HCT116 (cell line): Measurements from ENCODE around the gene TICRR. TPM values are rescaled to one million over a fixed set of nuclear protein-coding genes. Genes with fewer than 3 reads are reported as not detected.

ENCODE experiments used
- ATAC-seq: fragments of 200-7000 bp; cut with Tn5 transposase; 2 replicates; pipeline ENCODE4 v1.9.1; 2020; ENCODE audit warnings: mild to moderate bottlenecking, moderate library complexity
- BruUV-seq: library from RNA; stranded (reverse); fragments of 400-500 nt; replicated peaks from 2 replicates; lab custom pipeline; 2021; lab: Mats Ljungman, UMichigan
- CTCF ChIA-PET: fragments of 300-600 bp; sonication (Branson Sonifier 250); formaldehyde crosslinking; loops from one replicate; lab custom pipeline; 2021; ENCODE audit warnings: antibody characterized with exemption; lab: Charles Lee
- POLR2A ChIA-PET: fragments of 300-600, 350-600 bp; sonication (Branson Sonifier 250); formaldehyde crosslinking; loops from one replicate; lab custom pipeline; 2021; ENCODE audit warnings: antibody characterized with exemption; lab: Charles Lee
- RAD21 ChIA-PET, 2 experiments: fragments of 300-600 bp; sonication (Branson Sonifier 250); formaldehyde crosslinking; loops; one replicate each; lab custom pipeline; 2023; ENCODE audit warnings: low total read pairs in 2 of 2; ENCODE audit not compliant: uncharacterized antibody in 2 of 2, unreplicated experiment in 2 of 2, low non-redundant PET in 1 of 2; lab: Charles Lee
- DNase-seq: peaks from one replicate; pipeline ENCODE4 v3.0.0-alpha.2; 2010; ENCODE audit warnings: low read depth, low spot score
- H2AFZ ChIP-seq: fragments of 200-600 bp; shearing (Covaris generic), sonication (generic); 2 replicates; pipeline ENCODE4 v1.6.1; 2017; ENCODE audit warnings: low read depth, mixed run types, mixed read lengths, antibody characterized with exemption, low read length; ENCODE audit not compliant: poor library complexity, severe bottlenecking
- H3K27ac ChIP-seq: 2 replicates; pipeline ENCODE4 v1.5.1; 2012; ENCODE audit warnings: low read depth, low read length
- H3K27me3 ChIP-seq: fragments of 200-600 bp; sonication (generic); 2 replicates; pipeline ENCODE4 v1.6.1; 2016; ENCODE audit warnings: mixed run types, low read length, mixed read lengths; ENCODE audit not compliant: insufficient read depth
- H3K36me3 ChIP-seq, 2 experiments: fragments of 200-500 bp in 1 of 2; fragments of 200-600 bp in 1 of 2; sonication (Bioruptor generic) in 1 of 2; sonication (generic) in 1 of 2; 2 replicates each; pipeline versions ENCODE4 v1.5.1 to v1.6.1; 2014 to 2016; ENCODE audit warnings: low read length in 2 of 2, inconsistent platforms in 1 of 2, mixed read lengths in 1 of 2, mixed run types in 1 of 2; ENCODE audit not compliant: insufficient read depth in 2 of 2, control insufficient read depth in 1 of 2
- H3K4me1 ChIP-seq, 2 experiments: fragments of 200-600 bp in 1 of 2; sonication (generic) in 1 of 2; 2 replicates each; pipeline versions ENCODE4 v1.5.1 to v1.6.1; 2012 to 2017; ENCODE audit warnings: low read length in 2 of 2, inconsistent platforms in 1 of 2, mild to moderate bottlenecking in 1 of 2, mixed read lengths in 1 of 2, mixed run types in 1 of 2, moderate library complexity in 1 of 2; ENCODE audit not compliant: insufficient read depth in 2 of 2, control insufficient read depth in 1 of 2
- H3K4me2 ChIP-seq: fragments of 200-600 bp; sonication (generic); 2 replicates; pipeline ENCODE4 v1.6.1; 2017; ENCODE audit warnings: mixed run types, low read length, mixed read lengths
- H3K4me3 ChIP-seq, 2 experiments: fragments of 200-600 bp in 1 of 2; sonication (generic) in 1 of 2; replicated peaks in 1 of 2; 2 replicates each; pipeline ENCODE4 v1.5.1; 2011 to 2016; ENCODE audit warnings: low read length in 2 of 2, control low read depth in 1 of 2, low read depth in 1 of 2, mild to moderate bottlenecking in 1 of 2, mixed read lengths in 1 of 2, mixed run types in 1 of 2
- H3K79me2 ChIP-seq: fragments of 200-600 bp; sonication (generic); 2 replicates; pipeline ENCODE4 v1.6.1; 2017; ENCODE audit warnings: mild to moderate bottlenecking, mixed run types, low read length, moderate library complexity, mixed read lengths; ENCODE audit not compliant: insufficient read depth
- H3K9ac ChIP-seq: fragments of 200-600 bp; sonication (generic); 2 replicates; pipeline ENCODE4 v1.6.1; 2016; ENCODE audit warnings: low read length, mixed read lengths
- H3K9me2 ChIP-seq: fragments of 200-600 bp; sonication (generic), shearing (Covaris generic); 2 replicates; pipeline ENCODE4 v1.6.1; 2017; ENCODE audit warnings: mixed run types, mild to moderate bottlenecking, moderate library complexity; ENCODE audit not compliant: insufficient read depth
- H3K9me3 ChIP-seq, 2 experiments: fragments of 200-500 bp in 1 of 2; fragments of 200-600 bp in 1 of 2; sonication (Bioruptor generic) in 1 of 2; sonication (generic) in 1 of 2; 2 replicates each; pipeline ENCODE4 v1.6.1; 2014 to 2017; ENCODE audit warnings: low read length in 2 of 2, mixed read lengths in 2 of 2, inconsistent platforms in 1 of 2, low read depth in 1 of 2, mild to moderate bottlenecking in 1 of 2, mixed run types in 1 of 2, moderate library complexity in 1 of 2; ENCODE audit not compliant: control insufficient read depth in 1 of 2, insufficient read depth in 1 of 2
- H4K20me1 ChIP-seq: fragments of 200-600 bp; sonication (generic), shearing (Covaris generic); 2 replicates; pipeline ENCODE4 v1.6.1; 2017; ENCODE audit warnings: mixed run types, mild to moderate bottlenecking, moderate library complexity; ENCODE audit not compliant: insufficient read depth
- ATF3 ChIP-seq: IDR thresholded peaks from 2 replicates; pipeline ENCODE4 v1.6.1; 2012
- ELF1 ChIP-seq: IDR thresholded peaks from 2 replicates; pipeline ENCODE4 v1.6.1; 2012; ENCODE audit warnings: low read depth, borderline replicate concordance
- JUND ChIP-seq: IDR thresholded peaks from 2 replicates; pipeline ENCODE4 v1.6.1; 2012
- SIN3A ChIP-seq: IDR thresholded peaks from 2 replicates; pipeline ENCODE4 v1.6.1; 2012; ENCODE audit warnings: low read depth
- TCF7L2 ChIP-seq: IDR thresholded peaks from 2 replicates; pipeline ENCODE4 v1.7.0; 2011; ENCODE audit warnings: borderline replicate concordance, inconsistent platforms; ENCODE audit not compliant: insufficient read depth, insufficient read length; ENCODE audit errors: extremely low read depth
- ZBTB33 ChIP-seq: IDR thresholded peaks from 2 replicates; pipeline ENCODE4 v1.6.1; 2011; ENCODE audit warnings: mild to moderate bottlenecking, low read length, moderate library complexity; ENCODE audit not compliant: insufficient replicate concordance; ENCODE audit errors: extremely low read depth
- ZFX ChIP-seq: fragments of 450-650 bp; IDR thresholded peaks from 2 replicates; pipeline ENCODE4 v1.6.1; 2017
- ZNF274 ChIP-seq: fragments of 200-500 bp; sonication (Bioruptor generic); IDR thresholded peaks from 2 replicates; pipeline ENCODE4 v1.6.1; 2014; ENCODE audit warnings: mild to moderate bottlenecking, low read depth, low read length, inconsistent platforms
- intact Hi-C: fragments of 100-400 bp; cut with micrococcal nuclease; formaldehyde crosslinking; loops from 2 replicates; pipeline ENCODE4 v1.10.0; 2022
- total RNA-seq: library from RNA; stranded (reverse); gene quantifications from one replicate; pipeline ENCODE4 v1.2.1, GENCODE V29; 2021; ENCODE audit not compliant: unreplicated experiment

Gene TICRR
- total RNA-seq, 1 experiment from 2014 or later: 24.8 TPM

- TF ChIP-seq ZNF274: no peak
- TF ChIP-seq JUND: no peak
- no peak for TF ChIP-seq ZBTB33
- TF ChIP-seq ELF1: no peak
- no peak for TF ChIP-seq ATF3
Measured at GRCh38 chr15:89576417-89576773, 1.1 kb downstream of the TICRR start (continued).

- Histone ChIP-seq H3K79me2 (peaks cover 74% of the 10 kb centered on the region), H3K9ac (no peak overlapping the region)
- no peak for TF ChIP-seq ZNF274
- TF ChIP-seq TCF7L2: no peak
- no peak for TF ChIP-seq ZFX
- TF ChIP-seq SIN3A: 0 out of 2 replicates have a peak, but pooled peaks have one; percentile 21
- TF ChIP-seq, all 23 proteins: peak for 1
- Histone ChIP-seq H3K27ac (no peak overlapping the region), H3K4me1 (peaks cover 11 to 18% of the 10 kb centered on the region in 2 experiments; a peak in 3 of 4 replicates), H3K36me3 (peaks cover 17 to 27% of the 10 kb centered on the region in 2 experiments), H2AFZ (no peak overlapping the region), H4K20me1 (0 out of 2 replicates have a peak, but pooled peaks cover 5% of the 10 kb centered on the region), H3K27me3 (no peaks in the 10 kb centered on the region), H3K9me2 (no peaks in the 10 kb centered on the region), H3K4me3 (no peak overlapping the region), H3K9me3 (no peaks in the 10 kb centered on the region), H3K4me2 (no peak overlapping the region)
- POLR2A ChIA-PET: no interaction called here
- DNase-seq (no peak), ATAC-seq (no peak)
- intact Hi-C loops: no loop called here
- CTCF ChIA-PET: no interaction called here
- RAD21 ChIA-PET: no interaction called here
- BruUV-seq: no TSS peak
Measured at GRCh38 chr15:89577776-89578115, 2.5 kb downstream of the TICRR start.
